GM12892 (cell line): ENCODE data around the gene NCR2.

Experiments used
- POLR2A ChIP-seq: IDR thresholded peaks from 2 replicates; pipeline ENCODE4 v1.6.1; 2011; ENCODE audit warnings: low read depth, low read length, control low read depth
- POLR2AphosphoS5 ChIP-seq: IDR thresholded peaks from 2 replicates; pipeline ENCODE4 v1.6.1; 2011; ENCODE audit warnings: low read depth, low read length, control low read depth
- TAF1 ChIP-seq: IDR thresholded peaks from 2 replicates; pipeline ENCODE4 v1.6.1; 2011; ENCODE audit warnings: low read depth, mild to moderate bottlenecking, control low read depth, low read length, borderline replicate concordance

- TF ChIP-seq POLR2AphosphoS5 = no peak
- no peak for TF ChIP-seq POLR2A
- no peak for TF ChIP-seq TAF1
Measured at GRCh38 chr6:41345901-41346300, 10.5 kb downstream of the NCR2 start.
